Body of pancreas (tissue), 4 donors: ENCODE measurements around the gene LRRC32. TPM values are rescaled to one million over a fixed set of nuclear protein-coding genes. Genes with fewer than 3 reads are reported as not detected.

ENCODE experiments used
- ATAC-seq: fragments of 150-250 bp; one replicate; pipeline ENCODE4 v1.9.1; 2016
- DNase-seq, 4 donors: peaks; one replicate each; pipeline ENCODE4 v3.0.0-alpha.2; 2019
- H3K27ac ChIP-seq, 4 donors: fragments of 200-600 bp; sonication (generic); 1 replicate in 3 of 4; 2 replicates in 1 of 4; pipeline versions ENCODE4 v1.5.1 to v1.6.1; 2016 to 2019; ENCODE audit warnings: mild to moderate bottlenecking in 1 of 4, mixed read lengths in 1 of 4, moderate library complexity in 1 of 4
- H3K27me3 ChIP-seq, 2 donors: fragments of 200-600 bp; sonication (generic); one replicate each; pipeline ENCODE4 v1.6.0; 2016; ENCODE audit warnings: mild to moderate bottlenecking in 1 of 2
- H3K36me3 ChIP-seq, 2 donors: fragments of 200-600 bp; sonication (generic); replicated peaks in 1 of 2; 2 replicates each; pipeline ENCODE4 v1.5.1; 2016; ENCODE audit warnings: low read depth in 2 of 2; ENCODE audit not compliant: insufficient read depth in 1 of 2
- H3K4me1 ChIP-seq: fragments of 200-600 bp; sonication (generic); one replicate; pipeline ENCODE4 v1.6.0; 2016
- H3K4me3 ChIP-seq, 2 donors: fragments of 200-600 bp; sonication (generic); 1 replicate in 1 of 2; 2 replicates in 1 of 2; pipeline ENCODE4 v1.5.1; 2016 to 2019
- H3K9me3 ChIP-seq, 3 donors: fragments of 200-600 bp; sonication (generic); 1 replicate in 2 of 3; 2 replicates in 1 of 3; pipeline ENCODE4 v1.5.1; 2016
- CTCF ChIP-seq, 7 experiments: fragments of 450-650 bp in 4 of 7; fragments of 200-600 bp in 3 of 7; sonication (generic) in 3 of 7; IDR thresholded peaks; one replicate each; pipeline ENCODE4 v1.5.1; 2016 to 2019; ENCODE audit warnings: antibody characterized with exemption in 7 of 7
- POLR2A ChIP-seq, 3 donors: fragments of 450-650 bp; IDR thresholded peaks; one replicate each; pipeline ENCODE4 v1.6.1; 2016; ENCODE audit warnings: antibody characterized with exemption in 3 of 3, mild to moderate bottlenecking in 2 of 3
- WGBS, 2 donors: methylation state at CpG; one replicate each; pipeline ENCODE4 v1.1.5; 2017; 5-methylcytosine and 5-hydroxymethylcytosine counted together
- intact Hi-C: fragments of 100-400 bp; cut with DNase I; formaldehyde crosslinking; loops from one replicate; pipeline ENCODE4 v1.15.1; 2023
- total RNA-seq, 2 donors: library from RNA; depleted of rRNA; stranded (reverse); fragments of >200 nt; gene quantifications; one replicate each; pipeline ENCODE4 v1.1.0, GENCODE V29; 2016

LRRC32 gene
- total RNA-seq, 2 donors from 2014 or later, result 9.1 to 17.8 TPM

GRCh38 chr11:76686261-76687079, 15.9 kb upstream of the LRRC32 start:
- H3K27ac ChIP-seq, result no peak overlapping the region
- 68 to 76% methylated on average over 15 to 16 of the region's 16 CpGs for WGBS, 2 donors
- ATAC-seq (no peak), DNase-seq (no peak)
- no peaks in the 10 kb centered on the region for H3K27me3 ChIP-seq
- no peak for TF ChIP-seq CTCF (IDR thresholded peaks at IDR 0.05)
- TF ChIP-seq POLR2A (IDR thresholded peaks at IDR 0.05), result no peak
- H3K4me3 ChIP-seq, result no peak overlapping the region
- H3K36me3 ChIP-seq, result no peaks in the 10 kb centered on the region
- intact Hi-C loops, result no loop called here
- no peaks in the 10 kb centered on the region for H3K4me1 ChIP-seq
- no peaks in the 10 kb centered on the region for H3K9me3 ChIP-seq

- H3K27ac ChIP-seq, result no peak overlapping the region
- no peak overlapping the region for H3K4me3 ChIP-seq
- H3K4me1 ChIP-seq, result peaks cover under 1% of the 10 kb centered on the region
- no peak for TF ChIP-seq CTCF (IDR thresholded peaks at IDR 0.05)
- TF ChIP-seq POLR2A (IDR thresholded peaks at IDR 0.05), result no peak
- no peaks in the 10 kb centered on the region for H3K27me3 ChIP-seq
- DNase-seq, result no peak
- no peak for ATAC-seq
- intact Hi-C loops, result no loop called here
- no peaks in the 10 kb centered on the region for H3K36me3 ChIP-seq
- no peaks in the 10 kb centered on the region for H3K9me3 ChIP-seq
- 58% methylated on average over 6 to 7 of the region's 7 CpGs for WGBS, 2 donors
These were observed 15.3 kb upstream of the LRRC32 start for GRCh38 chr11:76685831-76686230.

GRCh38 chr11:76685237-76685636, 14.7 kb upstream of the LRRC32 start:
- Histone ChIP-seq H3K27ac (no peak overlapping the region), H3K9me3 (no peaks in the 10 kb centered on the region), H3K36me3 (no peaks in the 10 kb centered on the region), H3K4me3 (no peak overlapping the region), H3K4me1 (peaks cover 3% of the 10 kb centered on the region), H3K27me3 (no peaks in the 10 kb centered on the region)
- ATAC-seq, result no peak
- no peak for TF ChIP-seq POLR2A (IDR thresholded peaks at IDR 0.05)
- TF ChIP-seq CTCF (IDR thresholded peaks at IDR 0.05), result no peak
- intact Hi-C loops, result no loop called here
- no peak for DNase-seq
- WGBS, 2 donors, result 84 to 86% methylated on average over 9 of the region's 9 CpGs

GRCh38 chr11:76684516-76684915, 14.0 kb upstream of the LRRC32 start:
- H3K4me1 ChIP-seq, result peaks cover 3% of the 10 kb centered on the region
- ATAC-seq (no peak), DNase-seq (no peak)
- no peaks in the 10 kb centered on the region for H3K27me3 ChIP-seq
- no peaks in the 10 kb centered on the region for H3K36me3 ChIP-seq
- TF ChIP-seq POLR2A (IDR thresholded peaks at IDR 0.05) (no peak), CTCF (IDR thresholded peaks at IDR 0.05) (no peak)
- WGBS, 2 donors, result 97 to 99% methylated on average over 5 of the region's 5 CpGs
- intact Hi-C loops, result no loop called here
- H3K9me3 ChIP-seq, result no peaks in the 10 kb centered on the region
- no peak overlapping the region for H3K27ac ChIP-seq
- H3K4me3 ChIP-seq, result no peak overlapping the region
